K562 (cell line): ENCODE results near the gene PTPRT.

Experiments
- RFX5 ChIP-seq: IDR thresholded peaks from 2 replicates; pipeline ENCODE4 v1.6.1; 2011; ENCODE audit warnings: low read depth, mild to moderate bottlenecking, improper control_type of control experiment, low read length
- TBP ChIP-seq: optimal IDR thresholded peaks from 2 replicates; pipeline ENCODE3; 2011; ENCODE audit warnings: low read depth, low read length, improper control_type of control experiment
- ZNF121 ChIP-seq: sonication (generic); formaldehyde crosslinking; conservative IDR thresholded peaks from 2 replicates; pipeline ENCODE4 v1.8.0; 2022; ENCODE audit warnings: missing genetic modification reagents
- TF ChIP-seq, protein P1 (sequence below), 3 experiments: IDR thresholded peaks in 2 of 3; conservative IDR thresholded peaks in 1 of 3; 2 replicates each; pipeline ENCODE4 v1.5.1; 2011 to 2012; ENCODE audit warnings: low read length in 3 of 3, mild to moderate bottlenecking in 3 of 3, control low read depth in 2 of 3, improper control_type of control experiment in 1 of 3, inconsistent platforms in 1 of 3, low read depth in 1 of 3, mixed read lengths in 1 of 3, moderate library complexity in 1 of 3; ENCODE audit not compliant: insufficient read depth in 2 of 3
- TF ChIP-seq, protein P2 (sequence below): fragments of 250-450 bp; sonication (Bioruptor Pico); IDR thresholded peaks from 2 replicates; pipeline ENCODE4 v1.5.0; 2021
- TF ChIP-seq, protein P3 (sequence below), 2 experiments: fragments of 450-650 bp in 1 of 2; sonication (generic) in 1 of 2; formaldehyde crosslinking in 1 of 2; IDR thresholded peaks; 2 replicates each; pipeline versions ENCODE4 v1.7.1 to v1.9.0; 2016 to 2022; ENCODE audit warnings: inconsistent platforms in 1 of 2, mild to moderate bottlenecking in 1 of 2, missing genetic modification reagents in 1 of 2
- TF ChIP-seq, protein P4 (sequence below): sonication (generic); formaldehyde crosslinking; IDR thresholded peaks from 2 replicates; pipeline ENCODE4 v1.8.0; 2022; ENCODE audit warnings: missing genetic modification reagents, mild to moderate bottlenecking, borderline replicate concordance

DNA sequence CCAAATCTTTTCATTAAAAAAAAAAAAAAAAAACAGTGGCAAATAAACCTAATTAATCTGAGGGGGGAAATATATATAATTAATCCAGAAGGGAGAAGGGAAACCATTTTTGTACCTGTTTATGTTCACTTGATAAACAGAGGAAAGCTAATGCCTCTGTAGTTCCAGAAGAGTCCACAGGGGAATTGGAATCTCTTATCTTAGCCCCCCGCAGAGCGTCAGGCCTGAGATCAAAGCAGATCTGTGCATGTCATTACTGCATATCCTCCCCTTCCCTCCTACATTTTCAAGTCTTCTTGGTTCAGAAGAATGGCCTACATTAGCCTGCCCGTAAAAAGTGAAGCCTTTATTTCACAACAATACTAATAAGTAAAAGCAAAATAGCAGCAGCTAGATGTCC, 157.2 kb downstream of the PTPRT start:
- no peak for TF ChIP-seq RFX5
- TF ChIP-seq, protein P1, sequence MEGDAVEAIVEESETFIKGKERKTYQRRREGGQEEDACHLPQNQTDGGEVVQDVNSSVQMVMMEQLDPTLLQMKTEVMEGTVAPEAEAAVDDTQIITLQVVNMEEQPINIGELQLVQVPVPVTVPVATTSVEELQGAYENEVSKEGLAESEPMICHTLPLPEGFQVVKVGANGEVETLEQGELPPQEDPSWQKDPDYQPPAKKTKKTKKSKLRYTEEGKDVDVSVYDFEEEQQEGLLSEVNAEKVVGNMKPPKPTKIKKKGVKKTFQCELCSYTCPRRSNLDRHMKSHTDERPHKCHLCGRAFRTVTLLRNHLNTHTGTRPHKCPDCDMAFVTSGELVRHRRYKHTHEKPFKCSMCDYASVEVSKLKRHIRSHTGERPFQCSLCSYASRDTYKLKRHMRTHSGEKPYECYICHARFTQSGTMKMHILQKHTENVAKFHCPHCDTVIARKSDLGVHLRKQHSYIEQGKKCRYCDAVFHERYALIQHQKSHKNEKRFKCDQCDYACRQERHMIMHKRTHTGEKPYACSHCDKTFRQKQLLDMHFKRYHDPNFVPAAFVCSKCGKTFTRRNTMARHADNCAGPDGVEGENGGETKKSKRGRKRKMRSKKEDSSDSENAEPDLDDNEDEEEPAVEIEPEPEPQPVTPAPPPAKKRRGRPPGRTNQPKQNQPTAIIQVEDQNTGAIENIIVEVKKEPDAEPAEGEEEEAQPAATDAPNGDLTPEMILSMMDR (IDR thresholded peaks at IDR 0.05 in 2 of 3, conservative IDR thresholded peaks at IDR 0.05 in 1 of 3; ENCODE audit: insufficient read depth in 2 of 3, low read depth in 1 of 3, low read length in 3 of 3): no peak
- TF ChIP-seq, protein P2, sequence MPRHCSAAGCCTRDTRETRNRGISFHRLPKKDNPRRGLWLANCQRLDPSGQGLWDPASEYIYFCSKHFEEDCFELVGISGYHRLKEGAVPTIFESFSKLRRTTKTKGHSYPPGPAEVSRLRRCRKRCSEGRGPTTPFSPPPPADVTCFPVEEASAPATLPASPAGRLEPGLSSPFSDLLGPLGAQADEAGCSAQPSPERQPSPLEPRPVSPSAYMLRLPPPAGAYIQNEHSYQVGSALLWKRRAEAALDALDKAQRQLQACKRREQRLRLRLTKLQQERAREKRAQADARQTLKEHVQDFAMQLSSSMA (CRISPR knock-in tag): no peak
- TF ChIP-seq ZNF121 (CRISPR knock-in tag): no peak
- TF ChIP-seq, protein P3, sequence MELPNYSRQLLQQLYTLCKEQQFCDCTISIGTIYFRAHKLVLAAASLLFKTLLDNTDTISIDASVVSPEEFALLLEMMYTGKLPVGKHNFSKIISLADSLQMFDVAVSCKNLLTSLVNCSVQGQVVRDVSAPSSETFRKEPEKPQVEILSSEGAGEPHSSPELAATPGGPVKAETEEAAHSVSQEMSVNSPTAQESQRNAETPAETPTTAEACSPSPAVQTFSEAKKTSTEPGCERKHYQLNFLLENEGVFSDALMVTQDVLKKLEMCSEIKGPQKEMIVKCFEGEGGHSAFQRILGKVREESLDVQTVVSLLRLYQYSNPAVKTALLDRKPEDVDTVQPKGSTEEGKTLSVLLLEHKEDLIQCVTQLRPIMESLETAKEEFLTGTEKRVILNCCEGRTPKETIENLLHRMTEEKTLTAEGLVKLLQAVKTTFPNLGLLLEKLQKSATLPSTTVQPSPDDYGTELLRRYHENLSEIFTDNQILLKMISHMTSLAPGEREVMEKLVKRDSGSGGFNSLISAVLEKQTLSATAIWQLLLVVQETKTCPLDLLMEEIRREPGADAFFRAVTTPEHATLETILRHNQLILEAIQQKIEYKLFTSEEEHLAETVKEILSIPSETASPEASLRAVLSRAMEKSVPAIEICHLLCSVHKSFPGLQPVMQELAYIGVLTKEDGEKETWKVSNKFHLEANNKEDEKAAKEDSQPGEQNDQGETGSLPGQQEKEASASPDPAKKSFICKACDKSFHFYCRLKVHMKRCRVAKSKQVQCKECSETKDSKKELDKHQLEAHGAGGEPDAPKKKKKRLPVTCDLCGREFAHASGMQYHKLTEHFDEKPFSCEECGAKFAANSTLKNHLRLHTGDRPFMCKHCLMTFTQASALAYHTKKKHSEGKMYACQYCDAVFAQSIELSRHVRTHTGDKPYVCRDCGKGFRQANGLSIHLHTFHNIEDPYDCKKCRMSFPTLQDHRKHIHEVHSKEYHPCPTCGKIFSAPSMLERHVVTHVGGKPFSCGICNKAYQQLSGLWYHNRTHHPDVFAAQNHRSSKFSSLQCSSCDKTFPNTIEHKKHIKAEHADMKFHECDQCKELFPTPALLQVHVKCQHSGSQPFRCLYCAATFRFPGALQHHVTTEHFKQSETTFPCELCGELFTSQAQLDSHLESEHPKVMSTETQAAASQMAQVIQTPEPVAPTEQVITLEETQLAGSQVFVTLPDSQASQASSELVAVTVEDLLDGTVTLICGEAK (IDR thresholded peaks at IDR 0.05): no peak
- TF ChIP-seq, protein P3 (CRISPR knock-in tag; IDR thresholded peaks at IDR 0.05): no peak
- no peak for TF ChIP-seq TBP
- TF ChIP-seq, protein P4, sequence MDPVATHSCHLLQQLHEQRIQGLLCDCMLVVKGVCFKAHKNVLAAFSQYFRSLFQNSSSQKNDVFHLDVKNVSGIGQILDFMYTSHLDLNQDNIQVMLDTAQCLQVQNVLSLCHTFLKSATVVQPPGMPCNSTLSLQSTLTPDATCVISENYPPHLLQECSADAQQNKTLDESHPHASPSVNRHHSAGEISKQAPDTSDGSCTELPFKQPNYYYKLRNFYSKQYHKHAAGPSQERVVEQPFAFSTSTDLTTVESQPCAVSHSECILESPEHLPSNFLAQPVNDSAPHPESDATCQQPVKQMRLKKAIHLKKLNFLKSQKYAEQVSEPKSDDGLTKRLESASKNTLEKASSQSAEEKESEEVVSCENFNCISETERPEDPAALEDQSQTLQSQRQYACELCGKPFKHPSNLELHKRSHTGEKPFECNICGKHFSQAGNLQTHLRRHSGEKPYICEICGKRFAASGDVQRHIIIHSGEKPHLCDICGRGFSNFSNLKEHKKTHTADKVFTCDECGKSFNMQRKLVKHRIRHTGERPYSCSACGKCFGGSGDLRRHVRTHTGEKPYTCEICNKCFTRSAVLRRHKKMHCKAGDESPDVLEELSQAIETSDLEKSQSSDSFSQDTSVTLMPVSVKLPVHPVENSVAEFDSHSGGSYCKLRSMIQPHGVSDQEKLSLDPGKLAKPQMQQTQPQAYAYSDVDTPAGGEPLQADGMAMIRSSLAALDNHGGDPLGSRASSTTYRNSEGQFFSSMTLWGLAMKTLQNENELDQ: no peak
